Fibroblast of gingiva (primary cell): Measurements from ENCODE around the gene CUL7.
A peak's percentile ranks its signal among the peaks of the same experiment; 100 is the strongest.
"Not testable (repeated sequence)": the region's sequence is repeated elsewhere in the genome, so short reads cannot be mapped to it uniquely, and the experiment has no call there.

Source experiments
- DNase-seq: peaks from one replicate; pipeline ENCODE4 v3.0.0-alpha.2; 2011; ENCODE audit warnings: low read depth

Gene CUL7

GRCh38 chr6:43014434-43014909 is 39.2 kb downstream of the CUL7 start:
- DNase-seq, result peak; percentile 32

- peak; percentile 100 for DNase-seq
These were observed 39.7 kb downstream of the CUL7 start, which contains the start of the genes KLHDC3 and MEA1 for GRCh38 chr6:43013843-43014433. KLHDC3 (plus strand) TSS chr6:43014249; CDS start chr6:43017193, 2,944 bp downstream. MEA1 (minus strand) TSS chr6:43013946; CDS start chr6:43013813, 133 bp downstream.

GRCh38 chr6:43013097-43013842 is 40.4 kb downstream of the CUL7 start:
- DNase-seq, result peak; percentile 14

- DNase-seq, result no peak
These were observed 41.3 kb downstream of the CUL7 start for GRCh38 chr6:43012364-43012763.

- no peak for DNase-seq
These were observed 42.4 kb downstream of the CUL7 start for GRCh38 chr6:43011207-43011606.

- DNase-seq, result no peak
These were observed 44.5 kb downstream of the CUL7 start for GRCh38 chr6:43009124-43009523.

GRCh38 chr6:43007126-43007525 is 46.5 kb downstream of the CUL7 start:
- no peak for DNase-seq

- DNase-seq, result no peak
These were observed 47.4 kb downstream of the CUL7 start for GRCh38 chr6:43006251-43006650.

- no peak for DNase-seq
These were observed 47.8 kb downstream of the CUL7 start for GRCh38 chr6:43005844-43006243.

GRCh38 chr6:43001843-43002242 is 51.8 kb downstream of the CUL7 start:
- no peak for DNase-seq

- DNase-seq, result not testable (repeated sequence)
These were observed 55.4 kb downstream of the CUL7 start for GRCh38 chr6:42998205-42998604.

- no peak for DNase-seq
These were observed 57.1 kb downstream of the CUL7 start for GRCh38 chr6:42996513-42996912.

- no peak for DNase-seq
These were observed 60.2 kb downstream of the CUL7 start for GRCh38 chr6:42993445-42993844.

- DNase-seq, result no peak
These were observed 63.7 kb downstream of the CUL7 start for GRCh38 chr6:42989923-42990322.

- DNase-seq, result peak; percentile 52
These were observed 65.1 kb downstream of the CUL7 start for GRCh38 chr6:42988486-42989020.
